ENCODE data around the gene GARIN1A. TPM values are rescaled to one million over a fixed set of nuclear protein-coding genes. Genes with fewer than 3 reads are reported as not detected.

GARIN1A gene
- total and polyA plus RNA-seq, 2 of the 4 experiments (the other 2 are of a cell fraction) = 0.18 to 1.4 TPM

- Histone ChIP-seq H2BK15ac (ENCODE audit: low read depth, low read length) (no peak overlapping the region), H4K91ac (ENCODE audit: insufficient read depth, low read depth, low read length) (no peak overlapping the region), H2BK120ac (ENCODE audit: low read depth, low read length) (no peak overlapping the region), H2BK20ac (ENCODE audit: low read depth, low read length) (no peak overlapping the region), H4K8ac (ENCODE audit: low read depth in 2 of 2, low read length in 2 of 2) (no peak overlapping the region), H3K4me1 (ENCODE audit: control insufficient read depth, insufficient read depth, low read length) (no peaks in the 10 kb centered on the region), H3K14ac (replicated peaks; ENCODE audit: low read depth, low read length) (no peak overlapping the region), H4K20me1 (ENCODE audit: insufficient read depth, low read length) (no peaks in the 10 kb centered on the region), H3K18ac (ENCODE audit: low read depth, low read length) (no peak overlapping the region), H3K23ac (ENCODE audit: low read depth, low read length) (no peak overlapping the region), H3K36me3 (ENCODE audit: control insufficient read depth, insufficient read depth, low read length) (no peaks in the 10 kb centered on the region), H3K9me3 (ENCODE audit: control insufficient read depth, insufficient read depth, low read length) (no peaks in the 10 kb centered on the region), H2AFZ (replicated peaks; ENCODE audit: low read length, poor library complexity) (no peak overlapping the region), H3K79me1 (ENCODE audit: low read depth in 1 of 2, low read length in 2 of 2) (no peaks in the 10 kb centered on the region), H2BK5ac (ENCODE audit: low read depth, low read length, poor library complexity, severe bottlenecking) (no peak overlapping the region), H3K4me2 (ENCODE audit: low read depth, low read length) (no peak overlapping the region), H3K27me3 (ENCODE audit: control insufficient read depth, insufficient read depth, low read length) (peaks cover 15% of the 10 kb centered on the region), H3K4ac (ENCODE audit: low read depth, low read length) (no peak overlapping the region), H3K9ac (ENCODE audit: low read depth, low read length) (no peak overlapping the region), H2AK5ac (ENCODE audit: low read depth, low read length) (no peak overlapping the region), H3K9me1 (ENCODE audit: insufficient read depth, low read length) (no peaks in the 10 kb centered on the region), H3K27ac (ENCODE audit: insufficient read depth, low read length) (no peak overlapping the region), H3K4me3 (ENCODE audit: insufficient read depth, low read depth, low read length) (no peak overlapping the region), H4K5ac (ENCODE audit: low read depth, low read length) (no peak overlapping the region), H2AK9ac (replicated peaks; ENCODE audit: low read depth, low read length, poor library complexity) (no peak overlapping the region), H3K56ac (ENCODE audit: extremely low read depth, insufficient read depth, low read length) (no peak overlapping the region)
- ATAC-seq (ENCODE audit: low read depth) (no peak), DNase-seq (no peak)
- no TSS peak for BruUV-seq (replicated peaks)
- CTCF ChIA-PET = no interaction called here
- dilution Hi-C loops (cut with HindIII; ENCODE audit: low sequenced_read_pairs, unreplicated experiment) = no loop called here
- in situ Hi-C loops (cut with MboI; ENCODE audit: low sequenced_read_pairs) = no loop called here
- intact Hi-C loops (cut with micrococcal nuclease) = no loop called here
- TF ChIP-seq RCOR1 (IDR thresholded peaks at IDR 0.05; ENCODE audit: insufficient replicate concordance, low read length) (no peak), CTCF (conservative IDR thresholded peaks at IDR 0.05; ENCODE audit: low read depth, low read length) (no peak)
- no CpG with 5 or more reads among the region's 3 CpGs for WGBS, 2 experiments (ENCODE audit: extremely low coverage in 2 of 2, insufficient read length in 1 of 2)
- POLR2A ChIA-PET (ENCODE audit: unreplicated experiment) = no interaction called here
Measured at GRCh38 chr7:128699196-128699712, 27.2 kb downstream of the GARIN1A start.

Data from IMR-90 (cell line).